GM21390 (cell line): Measurements from ENCODE around the gene NFIB.

Experiments
- ATAC-seq: cut with Tn5 transposase; IDR thresholded peaks from one replicate; pipeline ENCODE4 v1.9.1; 2021; ENCODE audit not compliant: unreplicated experiment

NFIB gene

DNA sequence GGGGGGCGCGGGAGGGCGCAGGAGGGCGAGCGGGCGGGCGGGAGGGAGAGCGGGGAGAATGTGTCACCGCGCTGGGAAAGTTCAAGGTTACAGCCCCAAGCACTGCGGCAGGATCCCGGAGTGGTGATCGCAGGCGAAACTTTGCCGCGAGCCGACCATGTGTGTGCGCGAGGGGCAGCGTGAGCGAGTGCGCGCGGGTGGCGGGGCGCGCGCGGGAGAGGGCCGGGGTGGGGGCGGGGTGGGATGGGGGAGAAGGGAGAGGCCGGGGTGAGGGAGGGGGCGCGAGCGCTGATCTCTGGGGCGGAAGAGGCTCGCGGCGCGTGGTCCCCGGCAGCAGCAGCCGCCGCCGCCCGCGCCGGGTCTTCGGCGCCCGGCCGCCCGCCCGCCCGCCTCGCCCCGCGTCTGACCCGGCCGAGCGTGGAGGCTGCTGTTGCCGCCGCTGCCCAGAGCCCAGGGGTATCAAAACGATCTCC is at the start of gene NFIB:
Gene NFIB (minus strand): TSS at position 191 of the 473 bp plus-strand sequence. CDS start 630 bp downstream, outside the sequence.
- ATAC-seq, result no peak

DNA sequence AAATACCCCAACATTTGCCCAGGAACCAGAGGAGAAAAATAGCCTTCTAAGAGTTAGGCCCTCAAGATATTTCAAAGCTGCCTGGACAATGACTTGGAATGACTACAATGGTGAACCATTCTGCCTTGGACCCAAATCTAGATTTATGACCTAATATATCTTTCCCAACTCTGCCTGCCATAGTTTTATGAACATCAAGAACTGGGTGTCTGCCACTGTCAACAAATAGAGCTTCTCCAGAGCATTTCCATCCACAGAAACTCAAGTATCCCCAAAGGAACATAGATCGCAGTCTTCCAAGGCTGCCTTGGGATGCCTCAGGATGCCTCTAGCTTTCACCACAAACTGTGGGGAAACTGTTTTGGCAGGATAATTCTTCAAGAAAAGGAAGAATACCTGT is 48.2 kb upstream of the NFIB start:
- no peak for ATAC-seq

DNA sequence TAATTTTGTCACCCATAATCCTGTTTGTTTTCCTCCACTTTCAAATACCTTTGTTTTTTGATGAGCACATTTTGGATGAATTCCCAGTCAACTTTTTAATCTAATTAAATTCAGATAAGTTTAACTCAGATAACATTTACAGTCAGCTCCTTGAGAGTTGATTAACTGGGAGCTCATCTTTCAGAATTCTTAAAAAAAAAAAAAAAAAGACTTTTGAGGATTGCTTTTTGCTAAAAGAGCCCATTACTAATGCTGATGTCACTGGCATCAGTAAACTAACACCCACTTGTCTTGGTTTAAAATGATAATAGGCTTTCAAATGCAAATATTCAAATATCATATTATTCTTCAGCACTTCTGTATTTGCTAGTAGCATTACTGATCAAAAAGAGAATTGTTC is 47.1 kb upstream of the NFIB start:
- no peak for ATAC-seq

DNA sequence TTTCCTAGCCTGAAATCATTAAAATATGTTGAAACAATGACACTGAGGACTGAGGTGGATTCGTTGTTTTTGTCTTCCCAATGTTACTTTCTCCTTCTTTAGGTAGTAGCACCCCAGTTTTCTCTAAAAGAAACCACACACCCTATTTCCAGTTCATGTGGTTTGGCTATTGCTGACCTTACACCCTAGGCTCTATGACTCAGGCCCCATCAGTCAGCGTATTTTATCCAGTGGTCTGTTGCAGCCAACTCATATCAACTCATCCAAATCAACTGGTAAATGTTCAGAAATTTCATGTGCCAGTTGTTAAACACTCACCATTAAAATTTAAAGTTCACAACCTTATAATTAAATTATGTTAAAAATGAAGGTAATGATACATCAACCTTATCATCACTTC is 44.6 kb upstream of the NFIB start:
- no peak for ATAC-seq

DNA sequence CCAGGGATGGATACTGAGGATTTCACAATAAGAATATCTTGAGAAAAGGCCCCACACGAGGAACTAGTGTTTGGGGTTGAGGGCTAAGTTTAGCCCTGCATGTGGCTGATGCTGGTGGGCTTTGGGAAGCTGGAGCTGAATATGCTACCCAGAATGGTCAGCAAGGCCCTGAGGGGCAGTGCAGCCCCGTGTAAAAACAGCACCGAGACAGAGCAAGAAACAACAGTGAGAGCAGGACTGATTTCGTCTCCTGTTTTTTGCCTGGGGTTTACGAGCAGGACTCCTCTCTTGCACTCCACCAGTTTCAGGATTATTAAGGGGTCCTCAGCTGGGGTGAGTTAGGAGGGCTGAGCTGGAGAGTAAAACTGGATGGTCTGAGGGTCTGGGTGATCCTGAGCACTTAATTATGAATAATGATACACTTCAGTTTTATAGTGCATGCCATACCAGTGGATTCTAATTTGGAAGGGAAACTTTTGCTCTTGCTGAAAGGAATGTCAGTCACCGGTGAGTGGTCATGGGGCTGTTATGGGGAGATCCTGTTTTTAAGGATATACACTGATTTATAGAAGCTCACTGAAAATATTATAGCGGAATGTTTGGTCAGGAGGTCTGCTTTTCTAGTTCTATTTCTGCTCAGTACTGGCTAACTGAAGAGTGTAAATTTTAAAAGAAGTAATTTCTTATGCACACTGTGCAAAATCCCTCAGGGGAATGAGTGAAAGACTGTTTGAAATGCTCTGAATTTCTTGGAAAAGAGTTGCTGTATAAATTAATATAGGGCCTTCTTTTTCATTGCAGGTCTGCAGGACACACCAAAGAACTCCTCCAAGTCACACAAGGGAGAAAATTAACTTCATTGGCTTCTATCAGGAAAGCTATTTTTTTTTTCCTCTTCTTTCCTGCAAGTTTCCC is 42.7 kb upstream of the NFIB start:
- no peak for ATAC-seq

DNA sequence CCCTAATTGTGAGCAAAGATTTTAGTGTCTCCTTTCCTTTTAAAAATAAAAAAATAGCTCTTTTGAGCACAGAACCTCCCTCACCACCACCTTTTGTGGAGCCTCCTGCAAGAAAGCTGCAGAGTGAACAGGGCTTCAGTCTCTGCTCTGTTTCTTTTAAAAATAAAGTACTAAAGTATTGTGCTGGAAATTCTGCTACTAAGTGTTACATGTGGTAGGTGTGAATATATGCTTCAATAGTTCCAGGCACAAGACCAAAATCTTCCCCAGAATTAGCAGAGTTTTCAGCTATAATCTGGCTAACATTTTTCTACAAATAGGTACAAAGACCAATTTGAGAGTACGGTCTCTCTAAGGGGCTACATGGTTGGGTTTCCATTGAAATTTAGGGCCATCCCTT is 40.3 kb upstream of the NFIB start:
- no peak for ATAC-seq

DNA sequence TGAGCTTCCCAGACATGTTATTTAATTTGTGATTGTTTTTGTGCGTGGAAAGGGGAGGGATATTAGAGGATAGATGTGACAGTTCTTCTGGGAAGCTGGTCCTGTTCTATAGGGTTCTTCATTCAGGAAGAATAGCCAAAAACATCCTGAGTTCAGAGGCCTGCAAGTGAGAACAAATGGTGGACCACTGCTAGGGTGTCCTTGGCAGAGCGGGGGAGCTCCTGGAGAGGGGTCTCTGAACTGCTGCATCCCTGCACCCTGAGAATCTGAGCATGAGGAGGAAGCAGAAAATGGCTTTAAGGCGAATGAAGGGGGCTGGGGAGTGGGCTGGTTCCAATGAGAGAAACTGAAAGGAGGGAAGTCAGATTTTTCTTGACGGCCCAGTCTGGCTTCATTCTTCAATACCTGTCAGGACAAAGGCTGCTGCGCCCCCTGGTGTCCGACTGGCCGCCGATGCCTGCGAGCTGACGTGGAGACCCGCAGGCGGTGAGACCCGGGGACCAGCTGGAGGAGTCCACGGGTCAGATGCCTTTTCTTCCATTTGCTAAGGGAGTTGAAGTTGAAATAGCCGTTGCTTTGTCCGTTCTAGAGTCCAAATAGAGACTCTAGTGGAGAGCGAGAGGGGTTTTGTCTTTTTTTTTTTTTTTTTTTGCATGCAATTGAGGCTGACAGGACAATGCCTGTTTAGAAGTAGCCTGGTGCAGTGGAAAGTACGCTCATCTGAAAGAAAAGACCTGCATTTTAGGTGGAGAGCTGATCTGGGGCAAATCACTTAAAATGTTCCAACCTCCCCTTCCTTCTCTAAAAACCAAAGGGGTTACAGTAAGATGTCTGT is 39.5 kb upstream of the NFIB start:
- peak; percentile 82 for ATAC-seq

DNA sequence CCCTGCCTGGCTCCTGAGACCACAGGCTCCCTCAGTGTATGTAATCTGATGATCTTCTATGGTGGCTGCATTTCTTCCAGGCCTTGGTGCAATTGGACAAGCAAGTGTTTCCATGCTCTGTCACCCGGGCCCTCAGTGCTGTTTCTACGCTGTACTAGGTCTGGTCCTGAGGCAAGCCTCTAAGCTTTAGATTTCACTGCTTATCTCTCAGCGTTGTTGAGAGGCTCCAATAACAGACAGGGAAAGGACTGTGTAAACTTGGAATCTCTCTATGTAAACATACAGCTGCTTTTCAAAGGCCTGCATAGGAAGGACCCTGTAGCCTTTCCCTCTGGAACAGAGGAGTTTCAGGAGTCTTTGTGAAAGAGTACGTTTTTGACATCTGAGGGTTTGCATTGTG is 38.6 kb upstream of the NFIB start:
- ATAC-seq, result no peak

DNA sequence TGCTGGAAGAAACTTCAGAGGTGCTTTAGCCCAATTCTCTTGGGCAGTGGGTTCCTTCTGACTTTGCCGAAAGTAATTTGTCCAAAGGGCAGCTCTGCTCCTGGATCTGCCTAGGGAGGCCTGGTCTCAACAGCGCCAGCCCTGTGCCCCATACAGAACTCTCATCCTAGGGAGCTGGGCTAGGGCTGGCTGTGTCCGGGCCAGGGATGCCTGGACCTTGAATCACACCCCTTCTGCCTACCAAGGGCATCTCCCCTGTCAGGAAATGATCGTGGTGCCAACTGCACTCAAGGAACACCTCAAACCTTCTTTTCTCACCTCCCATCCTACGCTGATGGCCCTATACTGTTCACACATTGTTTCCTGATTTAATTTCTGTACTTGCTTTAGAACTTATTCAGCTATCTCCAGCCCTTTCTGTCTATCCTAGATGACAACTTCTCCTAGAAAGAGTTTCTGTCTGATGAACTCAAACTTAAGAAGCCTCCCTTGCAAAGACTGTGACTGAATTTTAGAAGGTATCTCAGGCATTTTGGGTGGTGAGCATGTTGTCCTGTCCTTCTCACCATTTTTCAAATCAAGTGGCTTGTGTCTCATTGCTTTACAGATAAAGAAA is 37.4 kb upstream of the NFIB start:
- ATAC-seq, result no peak

DNA sequence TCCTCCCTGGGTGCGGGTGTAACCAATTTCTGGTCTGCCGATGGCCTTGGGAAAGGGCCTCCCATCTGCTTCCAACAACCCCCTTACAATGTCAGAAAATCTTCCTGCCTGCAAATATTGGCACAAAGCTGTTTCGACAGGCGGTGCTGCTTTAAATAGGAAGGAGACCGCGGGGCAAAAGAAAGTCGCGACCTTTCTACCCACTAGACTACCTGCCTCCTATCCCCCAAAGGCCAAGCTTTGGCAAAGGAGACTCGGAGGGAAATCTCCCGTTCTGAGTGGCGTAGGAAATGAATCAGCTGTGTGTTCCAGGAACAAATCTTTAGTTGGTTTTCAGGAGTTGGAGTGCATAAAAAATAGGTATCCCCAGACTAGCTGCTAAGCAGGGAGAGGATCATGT is 36.8 kb upstream of the NFIB start:
- ATAC-seq, result no peak

DNA sequence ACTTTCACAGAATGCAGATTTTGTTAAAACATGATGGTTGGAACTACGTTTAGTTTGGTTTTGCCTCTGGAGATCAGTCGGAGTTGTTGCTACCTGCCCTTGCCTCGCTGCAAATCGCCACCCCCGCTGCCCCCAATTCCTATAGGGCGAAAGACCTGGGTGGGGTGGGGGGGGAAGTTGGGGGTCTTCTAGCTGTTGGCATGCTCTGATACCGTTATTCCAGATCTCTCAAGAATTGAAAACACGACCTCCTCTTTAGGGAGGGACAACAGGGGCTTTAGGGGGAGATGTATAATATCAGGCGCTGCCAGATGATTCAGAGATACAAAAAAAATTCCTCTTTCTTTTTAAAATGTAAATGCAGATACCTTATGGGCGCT is 36.4 kb upstream of the NFIB start:
- ATAC-seq, result no peak

DNA sequence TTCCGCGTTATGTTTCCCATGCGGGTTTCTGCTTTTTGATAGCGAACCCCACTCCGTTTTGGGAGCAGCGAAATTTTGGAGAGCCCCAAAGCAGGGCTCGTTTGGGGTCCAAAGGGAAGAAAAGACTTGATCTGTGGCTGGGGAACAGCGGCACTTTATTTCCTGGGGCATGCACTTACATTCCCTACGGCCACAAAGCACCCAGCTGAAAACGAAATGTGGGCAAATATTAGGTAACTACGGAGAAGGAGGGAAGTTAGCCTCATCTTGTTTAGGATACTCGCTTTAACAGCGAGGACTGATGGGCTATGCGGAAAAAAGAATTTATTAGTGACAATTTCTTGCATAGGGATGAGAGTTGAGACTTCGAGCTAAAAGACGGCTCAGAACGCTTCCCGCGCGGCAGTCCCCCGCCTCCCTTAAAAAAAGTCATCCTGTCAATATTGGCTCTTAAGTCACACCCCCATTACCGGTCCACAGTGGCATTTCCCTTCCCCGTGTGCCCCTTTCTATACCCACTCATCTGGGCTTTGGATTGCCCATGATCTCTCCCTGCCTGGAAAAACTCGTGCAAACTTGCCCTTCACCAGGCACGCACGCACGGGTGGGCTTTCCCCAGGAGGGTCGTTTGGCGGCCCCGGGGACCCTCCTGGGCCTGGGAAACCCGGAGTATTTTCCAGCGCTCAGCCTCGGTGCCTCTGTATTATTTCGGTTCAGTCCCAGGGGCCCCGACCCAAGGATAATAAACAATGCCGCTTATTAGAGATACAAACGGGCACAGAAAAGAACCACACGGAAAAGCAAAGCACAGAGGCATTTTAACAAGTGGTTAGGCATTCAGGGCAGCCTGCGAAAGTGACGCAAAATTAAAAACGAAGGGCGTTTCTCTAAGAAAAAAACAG is 35.8 kb upstream of the NFIB start:
- no peak for ATAC-seq

DNA sequence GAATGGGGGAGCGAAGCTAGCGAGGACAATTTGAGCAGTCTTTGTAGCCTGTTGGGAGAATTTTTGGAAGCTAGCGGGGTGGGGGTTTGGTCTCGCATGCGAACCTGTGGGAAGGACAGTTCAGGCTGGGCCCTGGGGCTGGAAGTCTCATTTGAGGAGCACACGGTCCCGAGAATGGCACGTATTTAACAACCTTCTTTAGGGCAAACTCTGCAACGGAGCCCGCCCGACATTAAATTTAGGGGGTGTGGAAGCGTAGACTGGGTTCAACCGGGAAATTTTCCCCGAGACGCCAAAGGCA is 35.2 kb upstream of the NFIB start:
- no peak for ATAC-seq

DNA sequence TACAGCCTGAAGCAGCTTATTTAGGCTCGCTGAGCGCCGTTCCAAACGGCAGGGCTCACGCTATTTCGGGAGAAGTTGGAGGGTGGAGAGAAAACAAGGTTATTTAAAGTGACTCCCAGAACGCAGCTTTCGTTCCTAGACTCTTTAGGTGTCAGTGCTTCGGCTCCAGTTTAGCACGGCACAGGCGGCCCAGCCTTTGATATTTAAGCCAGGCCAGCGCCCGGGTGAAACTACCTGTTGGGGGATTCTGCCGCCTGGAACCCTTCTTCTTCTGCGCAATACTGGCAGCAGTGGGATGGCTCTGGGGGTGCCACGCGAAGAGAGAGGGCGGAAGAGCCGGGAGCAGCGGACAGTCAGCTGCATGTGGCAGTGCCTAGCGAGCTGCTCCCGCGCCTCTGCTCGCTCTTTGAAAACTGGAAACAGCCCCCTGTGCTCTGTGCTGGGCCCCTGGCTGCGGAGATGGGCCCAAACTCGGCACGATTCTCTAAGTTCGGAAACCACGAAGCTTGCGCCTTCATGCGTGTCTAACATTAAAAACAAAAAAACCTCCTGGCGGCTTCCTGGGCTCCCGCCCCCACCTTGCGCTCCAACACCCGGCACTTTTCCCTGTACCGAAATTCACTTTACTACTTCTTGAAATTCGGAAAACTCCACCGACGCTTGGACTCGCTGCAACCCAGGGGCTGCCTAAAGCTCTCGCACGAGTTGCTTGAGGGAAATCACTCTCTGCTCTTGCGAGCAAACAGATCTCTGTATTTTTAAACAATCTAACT is 34.6 kb upstream of the NFIB start:
- ATAC-seq, result no peak

DNA sequence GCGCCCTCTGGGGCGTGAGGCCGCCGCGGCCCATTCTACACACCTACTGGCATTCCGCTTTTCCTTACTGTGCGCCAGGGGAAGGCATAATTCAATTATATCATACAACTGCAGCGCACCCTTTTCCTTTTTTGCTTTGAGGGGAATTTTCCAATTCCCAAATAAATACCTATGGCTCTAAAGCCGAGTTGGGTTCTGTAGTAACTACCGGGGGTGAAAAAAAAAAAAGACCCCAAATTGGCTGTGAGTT is 34.1 kb upstream of the NFIB start:
- ATAC-seq, result no peak

DNA sequence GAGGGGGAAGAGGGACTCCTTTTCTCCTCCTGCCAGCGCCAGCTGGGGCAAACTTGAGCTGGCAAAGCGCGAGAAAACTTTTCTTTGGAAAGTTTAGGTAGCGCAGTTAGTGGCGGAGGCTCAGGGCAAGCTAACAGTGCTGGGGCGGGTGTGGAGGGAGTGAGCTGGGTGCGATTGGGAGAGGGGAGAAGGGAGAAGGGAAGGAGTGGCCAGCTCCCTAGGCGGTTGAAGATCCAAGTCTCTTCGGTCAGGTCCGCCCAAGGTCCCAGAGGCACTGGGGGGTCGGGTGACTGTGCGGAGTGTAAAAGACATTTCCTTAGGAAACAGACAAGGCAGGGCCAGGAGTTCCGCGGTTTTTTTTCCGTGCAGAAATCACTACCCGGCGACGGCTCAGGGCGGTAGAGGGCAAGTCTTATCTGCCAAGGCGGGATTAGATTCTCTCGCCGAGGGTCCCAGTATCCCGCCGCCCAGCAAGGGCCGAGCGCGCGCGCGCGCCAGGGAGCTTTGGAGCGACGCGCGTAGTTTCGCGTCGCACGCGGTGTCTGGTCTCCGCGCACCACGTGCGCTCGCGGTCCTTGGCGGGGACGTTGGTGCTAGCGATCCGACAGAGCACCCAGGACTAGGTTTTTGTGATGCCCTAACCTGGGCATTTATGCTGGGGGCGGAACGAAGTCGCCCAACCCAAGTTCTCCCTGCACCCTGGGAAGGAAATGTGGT is 33.6 kb upstream of the NFIB start:
- ATAC-seq, result no peak

DNA sequence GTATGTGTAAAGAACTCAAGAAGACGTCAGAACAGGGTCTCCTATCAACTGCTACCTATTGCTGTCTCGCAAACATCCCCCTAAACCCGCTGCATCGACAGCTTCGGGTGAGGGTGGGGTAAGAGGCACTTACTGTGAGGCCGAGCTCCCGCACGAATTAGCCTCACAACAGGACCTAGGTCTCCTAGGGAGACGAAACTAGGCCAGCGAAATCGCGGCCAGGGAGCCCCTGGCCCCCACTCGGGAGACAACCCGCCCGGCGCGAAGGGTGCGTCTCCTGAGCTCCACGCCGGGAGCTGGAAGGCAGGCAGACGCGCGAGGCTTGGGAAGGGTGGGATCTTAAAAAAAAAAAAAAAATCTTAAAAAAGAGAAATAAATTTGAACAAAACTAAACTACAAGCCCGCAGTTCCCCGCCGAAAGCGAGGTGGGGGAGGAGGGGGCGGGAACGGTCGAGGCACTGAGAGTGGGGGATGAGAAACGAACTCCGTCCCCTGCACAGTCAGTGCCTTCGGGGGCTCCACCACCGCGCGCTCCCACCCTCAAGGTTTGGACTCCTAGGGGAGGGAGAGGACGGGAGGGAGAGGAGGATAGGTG is 33.0 kb upstream of the NFIB start:
- ATAC-seq, result no peak

DNA sequence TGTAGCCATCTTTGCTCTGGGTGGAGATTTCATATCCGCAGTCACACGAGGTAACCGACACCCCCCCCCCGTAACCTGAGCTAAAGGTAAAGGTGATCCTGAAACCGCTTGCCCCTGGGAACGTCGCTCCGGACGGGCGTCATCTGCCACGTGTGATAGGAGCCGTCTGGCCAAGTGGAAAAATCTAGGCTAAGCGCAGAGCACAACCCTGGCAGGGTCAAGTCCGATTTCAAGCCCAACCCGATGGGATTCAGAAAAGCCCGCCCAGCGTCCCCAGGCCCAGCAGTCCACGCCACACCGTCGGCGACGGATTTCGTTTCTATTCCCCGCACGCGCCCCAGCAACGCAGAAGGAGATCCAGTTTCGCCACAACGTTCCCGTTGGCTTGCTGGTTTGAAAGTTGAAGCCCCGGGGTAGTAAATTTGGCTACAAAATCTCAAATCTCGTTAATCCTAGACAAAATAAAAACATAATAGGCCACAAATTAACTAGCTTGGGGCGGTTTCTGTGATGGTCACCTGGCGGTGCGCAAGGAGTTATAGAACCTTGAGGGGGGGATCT is 32.4 kb upstream of the NFIB start:
- ATAC-seq, result no peak
